ENCODE measurements around the gene CASP9.
"Not testable (repeated sequence)": the region's sequence is repeated elsewhere in the genome, so short reads cannot be mapped to it uniquely, and the experiment has no call there.

CASP9 gene

GRCh38 chr1:15466955-15467625 is 56.9 kb downstream of the CASP9 start:
- not testable (repeated sequence) for DNase-seq

GRCh38 chr1:15465674-15466073 is 58.3 kb downstream of the CASP9 start:
- no peak for DNase-seq

- DNase-seq = not testable (repeated sequence)
Observed at GRCh38 chr1:15463926-15464322, 60.1 kb downstream of the CASP9 start.

GRCh38 chr1:15463064-15463800 is 60.8 kb downstream of the CASP9 start:
- not testable (repeated sequence) for DNase-seq

GRCh38 chr1:15460708-15461095 is 63.3 kb downstream of the CASP9 start:
- no peak for DNase-seq

- no peak for DNase-seq
Observed at GRCh38 chr1:15459771-15460707, 64.0 kb downstream of the CASP9 start.

- DNase-seq = not testable (repeated sequence)
Observed at GRCh38 chr1:15458388-15458787, 65.6 kb downstream of the CASP9 start.

GRCh38 chr1:15457585-15457984 is 66.4 kb downstream of the CASP9 start:
- no peak for DNase-seq

- DNase-seq = no peak
Observed at GRCh38 chr1:15456313-15456954, 67.6 kb downstream of the CASP9 start, which contains the start of gene CELA2A. Gene CELA2A (plus strand): TSS chr1:15456732. CDS start chr1:15456754, 22 bp downstream.

GRCh38 chr1:15455522-15455921 is 68.5 kb downstream of the CASP9 start:
- DNase-seq = no peak

- no peak for DNase-seq
Observed at GRCh38 chr1:15454256-15454655, 69.8 kb downstream of the CASP9 start.

- no peak for DNase-seq
Observed at GRCh38 chr1:15453734-15454133, 70.3 kb downstream of the CASP9 start.

- no peak for DNase-seq
Observed at GRCh38 chr1:15452866-15453571, 71.0 kb downstream of the CASP9 start.

GRCh38 chr1:15452216-15452615 is 71.8 kb downstream of the CASP9 start:
- DNase-seq = no peak

GRCh38 chr1:15451014-15451722 is 72.8 kb downstream of the CASP9 start:
- no peak for DNase-seq

GRCh38 chr1:15449567-15449966 is 74.4 kb downstream of the CASP9 start:
- DNase-seq = no peak

GRCh38 chr1:15448877-15449462 is 75.0 kb downstream of the CASP9 start:
- DNase-seq = no peak

- DNase-seq = no peak
Observed at GRCh38 chr1:15446212-15446611, 77.8 kb downstream of the CASP9 start.

- no peak for DNase-seq
Observed at GRCh38 chr1:15445390-15446122, 78.5 kb downstream of the CASP9 start.
